Glutamatergic neuron (in vitro differentiated cells): Measurements from ENCODE around the gene NEO1. TPM values are rescaled to one million over a fixed set of nuclear protein-coding genes. Genes with fewer than 3 reads are reported as not detected.
A peak's percentile ranks its signal among the peaks of the same experiment; 100 is the strongest.
"Not testable (repeated sequence)": the region's sequence is repeated elsewhere in the genome, so short reads cannot be mapped to it uniquely, and the experiment has no call there.

ENCODE experiments used
- DNase-seq: peaks from one replicate; pipeline ENCODE4 v3.0.0; 2022
- H3K27ac Mint-ChIP-seq: one replicate; pipeline ENCODE4 v1.8.0; 2020; ENCODE audit warnings: mild to moderate bottlenecking, mixed read lengths, inconsistent platforms; ENCODE audit not compliant: unreplicated experiment
- H3K27me3 Mint-ChIP-seq: one replicate; pipeline ENCODE4 v1.8.0; 2020; ENCODE audit warnings: mild to moderate bottlenecking, moderate library complexity, mixed read lengths, inconsistent platforms; ENCODE audit not compliant: unreplicated experiment
- H3K36me3 Mint-ChIP-seq: one replicate; pipeline ENCODE4 v1.8.0; 2020; ENCODE audit warnings: mild to moderate bottlenecking, mixed read lengths, inconsistent platforms; ENCODE audit not compliant: unreplicated experiment
- H3K4me1 Mint-ChIP-seq: one replicate; pipeline ENCODE4 v1.8.0; 2020; ENCODE audit warnings: mild to moderate bottlenecking, low read depth, mixed read lengths, inconsistent platforms; ENCODE audit not compliant: unreplicated experiment
- H3K4me3 Mint-ChIP-seq: one replicate; pipeline ENCODE4 v1.8.0; 2020; ENCODE audit warnings: mild to moderate bottlenecking, mixed read lengths, inconsistent platforms; ENCODE audit not compliant: unreplicated experiment
- H3K9me3 Mint-ChIP-seq: one replicate; pipeline ENCODE4 v1.8.0; 2020; ENCODE audit warnings: mild to moderate bottlenecking, moderate library complexity, mixed read lengths, inconsistent platforms; ENCODE audit not compliant: unreplicated experiment
- total RNA-seq: library from RNA; stranded (reverse); fragmentation: NEBNext Ultra II Directional; extraction: Animal tissue kit (Norgen Biotek cat#: 25700); gene quantifications from one replicate; pipeline ENCODE4 v1.2.1, GENCODE V29; 2021; ENCODE audit not compliant: unreplicated experiment
- TF ChIP-seq, protein P1 (sequence below): fragments of 200-600 bp; sonication (generic); IDR thresholded peaks from one replicate; pipeline ENCODE4 v1.5.0; 2021; ENCODE audit not compliant: partially characterized antibody, unreplicated experiment

Gene NEO1
- total RNA-seq, 1 donor from 2014 or later: 157 TPM

DNA sequence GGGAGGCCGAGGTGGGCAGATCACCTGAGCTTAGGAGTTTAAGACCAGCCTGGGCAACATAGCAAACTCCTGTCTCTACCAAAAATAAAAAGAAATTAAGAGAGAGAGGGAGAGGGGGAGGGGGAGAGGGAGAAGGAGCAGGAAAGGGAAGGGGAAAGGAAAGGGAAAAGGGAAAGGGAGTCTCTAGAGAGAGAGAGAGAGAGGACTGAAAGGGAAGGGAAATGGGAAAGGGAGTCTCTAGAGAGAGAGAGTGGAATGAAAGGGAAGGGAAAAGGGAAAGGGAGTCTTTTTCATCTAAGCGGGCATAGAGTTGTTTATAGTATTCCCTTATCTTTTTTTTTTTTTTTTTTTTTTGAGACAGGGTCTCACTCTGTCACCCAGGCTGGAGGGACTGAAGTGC lies 148.1 kb downstream of the NEO1 start:
- DNase-seq: no peak
- peaks cover 2% of the 10 kb centered on the region for H3K27me3 Mint-ChIP-seq
- TF ChIP-seq, protein P1, sequence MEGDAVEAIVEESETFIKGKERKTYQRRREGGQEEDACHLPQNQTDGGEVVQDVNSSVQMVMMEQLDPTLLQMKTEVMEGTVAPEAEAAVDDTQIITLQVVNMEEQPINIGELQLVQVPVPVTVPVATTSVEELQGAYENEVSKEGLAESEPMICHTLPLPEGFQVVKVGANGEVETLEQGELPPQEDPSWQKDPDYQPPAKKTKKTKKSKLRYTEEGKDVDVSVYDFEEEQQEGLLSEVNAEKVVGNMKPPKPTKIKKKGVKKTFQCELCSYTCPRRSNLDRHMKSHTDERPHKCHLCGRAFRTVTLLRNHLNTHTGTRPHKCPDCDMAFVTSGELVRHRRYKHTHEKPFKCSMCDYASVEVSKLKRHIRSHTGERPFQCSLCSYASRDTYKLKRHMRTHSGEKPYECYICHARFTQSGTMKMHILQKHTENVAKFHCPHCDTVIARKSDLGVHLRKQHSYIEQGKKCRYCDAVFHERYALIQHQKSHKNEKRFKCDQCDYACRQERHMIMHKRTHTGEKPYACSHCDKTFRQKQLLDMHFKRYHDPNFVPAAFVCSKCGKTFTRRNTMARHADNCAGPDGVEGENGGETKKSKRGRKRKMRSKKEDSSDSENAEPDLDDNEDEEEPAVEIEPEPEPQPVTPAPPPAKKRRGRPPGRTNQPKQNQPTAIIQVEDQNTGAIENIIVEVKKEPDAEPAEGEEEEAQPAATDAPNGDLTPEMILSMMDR: no peak
- H3K4me3 Mint-ChIP-seq: no peak overlapping the region
- H3K4me1 Mint-ChIP-seq: peaks cover 5% of the 10 kb centered on the region
- no peak overlapping the region for H3K27ac Mint-ChIP-seq
- H3K36me3 Mint-ChIP-seq: peaks cover 11% of the 10 kb centered on the region
- peaks cover 1% of the 10 kb centered on the region for H3K9me3 Mint-ChIP-seq

DNA sequence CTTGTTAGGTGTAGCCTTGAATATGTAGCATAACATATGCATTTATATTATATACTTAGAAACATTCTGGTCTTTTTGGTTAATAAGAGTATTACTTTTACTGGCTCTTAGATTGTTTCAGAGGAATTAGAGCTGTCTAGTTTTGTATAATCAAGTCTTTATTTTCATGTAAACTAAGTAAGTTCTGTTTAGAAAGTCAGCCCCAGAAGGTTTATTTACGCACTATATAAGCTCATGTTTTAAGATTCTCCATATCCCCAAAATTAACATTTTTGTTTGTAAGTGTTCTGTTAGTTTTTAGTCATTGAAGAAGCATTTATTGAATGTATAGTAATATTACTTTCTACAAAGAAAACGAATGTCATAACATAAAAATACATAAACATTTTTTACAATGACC lies 158.4 kb downstream of the NEO1 start:
- DNase-seq: no peak
- Mint-ChIP-seq H3K4me1 (no peaks in the 10 kb centered on the region), H3K9me3 (no peaks in the 10 kb centered on the region), H3K4me3 (no peak overlapping the region), H3K36me3 (peaks cover 15% of the 10 kb centered on the region), H3K27ac (no peak overlapping the region), H3K27me3 (peaks cover 5% of the 10 kb centered on the region)
- TF ChIP-seq, protein P1: no peak

DNA sequence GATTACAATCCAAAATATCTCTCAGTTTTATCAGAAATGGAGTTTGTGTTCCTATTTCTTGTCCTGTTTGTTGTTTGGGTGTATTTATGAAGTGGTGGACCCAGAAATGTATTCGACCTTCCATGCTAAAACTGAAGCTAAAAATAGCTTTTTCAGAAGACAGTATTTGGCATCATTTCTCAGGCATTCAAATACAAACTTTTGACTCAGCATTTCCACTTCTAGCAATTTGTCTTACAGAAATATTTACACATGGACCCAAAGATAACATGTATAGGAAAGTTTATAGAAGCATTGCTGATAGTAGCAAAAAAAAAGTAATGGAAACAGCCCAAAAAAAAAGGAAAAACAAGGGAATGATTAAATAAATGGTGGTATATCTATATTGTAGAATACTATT lies 160.2 kb downstream of the NEO1 start:
- Mint-ChIP-seq H3K4me1 (no peaks in the 10 kb centered on the region), H3K27me3 (peaks cover 3% of the 10 kb centered on the region), H3K36me3 (peaks cover 15% of the 10 kb centered on the region), H3K4me3 (no peak overlapping the region), H3K27ac (no peak overlapping the region), H3K9me3 (no peaks in the 10 kb centered on the region)
- DNase-seq: no peak
- TF ChIP-seq, protein P1: no peak

DNA sequence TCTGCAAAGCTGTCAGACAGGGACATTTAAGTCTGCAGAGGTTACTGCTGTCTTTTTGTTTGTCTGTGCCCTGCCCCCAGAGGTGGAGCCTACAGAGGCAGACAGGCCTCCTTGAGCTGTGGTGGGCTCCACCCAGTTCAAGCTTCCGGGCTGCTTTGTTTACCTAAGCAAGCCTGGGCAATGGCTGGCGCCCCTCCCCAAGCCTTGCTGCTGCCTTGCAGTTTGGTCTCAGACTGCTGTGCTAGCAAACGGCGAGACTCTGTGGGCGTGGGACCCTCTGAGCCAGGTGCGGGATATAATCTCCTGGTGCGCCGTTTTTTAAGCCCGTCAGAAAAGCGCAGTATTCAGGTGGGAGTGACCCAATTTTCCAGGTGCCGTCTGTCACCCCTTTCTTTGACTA lies 169.2 kb downstream of the NEO1 start:
- not testable (repeated sequence) for H3K4me1 Mint-ChIP-seq, DNase-seq, H3K9me3 Mint-ChIP-seq, H3K27me3 Mint-ChIP-seq, H3K27ac Mint-ChIP-seq, H3K4me3 Mint-ChIP-seq
- H3K36me3 Mint-ChIP-seq: peaks cover 20% of the 10 kb centered on the region

DNA sequence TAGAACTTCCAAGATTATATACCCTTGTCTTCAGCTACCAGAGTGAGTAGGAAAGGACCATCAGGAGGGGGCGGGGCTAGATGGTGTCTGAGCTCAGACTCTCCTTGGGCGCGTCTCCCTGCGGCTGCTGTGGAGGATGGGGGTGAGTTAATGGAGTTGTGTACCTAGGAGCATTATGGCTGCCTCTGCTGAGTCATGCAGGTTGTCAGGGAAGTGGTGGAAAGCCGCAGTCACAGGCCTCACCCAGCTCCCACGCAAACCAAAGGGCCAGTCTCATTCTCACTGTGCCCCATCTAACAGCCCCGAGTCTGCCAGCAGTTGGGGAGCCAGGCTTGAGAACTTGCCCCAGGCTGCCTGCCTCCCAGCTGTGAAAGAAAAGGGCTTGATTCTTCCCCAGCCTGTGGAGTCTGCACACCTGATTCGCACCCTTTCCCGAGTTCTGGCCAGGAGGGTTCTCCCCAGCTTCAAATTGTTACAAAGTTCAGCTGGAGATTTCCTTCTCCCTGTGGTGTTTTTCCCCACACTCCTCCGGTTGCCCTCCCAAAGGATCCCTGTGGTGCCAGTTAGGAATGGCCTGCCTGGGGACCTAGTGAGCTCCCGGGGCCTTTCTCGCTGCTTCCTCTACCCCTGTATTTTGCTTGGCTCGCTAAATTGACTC lies 173.2 kb downstream of the NEO1 start:
- Mint-ChIP-seq H3K9me3 (peaks cover 5% of the 10 kb centered on the region), H3K27ac (peak overlapping the region; percentile 69), H3K4me3 (no peak overlapping the region), H3K27me3 (no peaks in the 10 kb centered on the region), H3K36me3 (peaks cover 28% of the 10 kb centered on the region), H3K4me1 (peaks cover 17% of the 10 kb centered on the region)
- peak; percentile 19 for DNase-seq
- TF ChIP-seq, protein P1: no peak
